ENCODE results near the gene PBX2. TPM values are rescaled to one million over a fixed set of nuclear protein-coding genes. Genes with fewer than 3 reads are reported as not detected.
A peak's percentile ranks its signal among the peaks of the same experiment; 100 is the strongest.
"Not testable (repeated sequence)": the region's sequence is repeated elsewhere in the genome, so short reads cannot be mapped to it uniquely, and the experiment has no call there.

PBX2 gene
- total RNA-seq, 1 donor from 2014 or later = 42.9 TPM

GRCh38 chr6:32208996-32209395 is 19.0 kb upstream of the PBX2 start:
- ATAC-seq (no peak), DNase-seq (ENCODE audit: missing footprints) (no peak)
- intact Hi-C loops (cut with DNase I) = no loop called here

- intact Hi-C loops (cut with DNase I) = no loop called here
- no peak for DNase-seq (ENCODE audit: missing footprints)
- ATAC-seq = no peak
Measured at GRCh38 chr6:32204268-32204715, 14.3 kb upstream of the PBX2 start.

DNA sequence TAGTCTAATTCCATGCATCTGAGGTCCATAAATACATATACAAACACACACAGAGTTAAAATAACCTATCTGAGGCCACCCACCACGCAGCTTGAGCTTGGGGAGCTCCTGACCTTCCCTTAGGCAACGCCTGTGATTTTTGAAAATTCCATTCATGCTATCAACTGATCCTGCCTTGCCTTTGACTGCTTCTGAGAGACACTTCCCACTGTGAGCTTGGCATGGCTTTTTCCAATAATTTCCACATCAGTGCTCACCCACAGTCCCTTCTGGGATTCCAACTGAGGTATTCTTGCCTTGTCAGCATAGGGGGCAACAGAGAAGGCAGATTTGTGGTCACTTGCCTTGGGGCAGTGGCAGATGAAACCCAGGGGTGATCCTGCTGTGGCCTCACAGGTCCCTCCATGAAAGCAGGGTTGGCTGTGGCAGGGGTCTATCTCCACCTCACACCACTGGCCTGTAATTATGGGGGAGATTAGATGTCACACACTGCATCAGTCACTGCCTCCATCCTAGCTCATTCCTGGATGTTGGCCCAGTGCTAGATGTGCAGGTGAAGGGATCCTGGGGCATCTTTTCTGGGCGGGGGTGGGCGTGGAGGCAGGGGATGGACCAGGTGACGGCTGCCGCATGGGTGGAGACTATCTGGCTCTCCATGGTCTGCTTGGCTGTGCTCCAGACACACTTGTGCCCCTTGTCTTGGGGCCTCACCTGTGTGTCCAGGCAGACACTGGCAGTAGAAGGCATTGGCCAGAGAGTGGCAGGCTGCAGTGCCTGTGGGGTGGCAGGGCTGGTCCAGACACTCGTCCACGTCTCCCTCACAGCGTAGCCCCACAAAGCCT is 13.6 kb upstream of the PBX2 start:
- DNase-seq (ENCODE audit: missing footprints) (no peak), ATAC-seq (no peak)
- intact Hi-C loops (cut with DNase I) = no loop called here

- intact Hi-C loops (cut with DNase I) = no loop called here
- no peak for DNase-seq (ENCODE audit: missing footprints)
- ATAC-seq = no peak
Measured at GRCh38 chr6:32202186-32202585, 12.2 kb upstream of the PBX2 start.

- ATAC-seq (no peak), DNase-seq (ENCODE audit: missing footprints) (no peak)
- intact Hi-C loops (cut with DNase I) = no loop called here
Measured at GRCh38 chr6:32200711-32201475, 10.9 kb upstream of the PBX2 start.

DNA sequence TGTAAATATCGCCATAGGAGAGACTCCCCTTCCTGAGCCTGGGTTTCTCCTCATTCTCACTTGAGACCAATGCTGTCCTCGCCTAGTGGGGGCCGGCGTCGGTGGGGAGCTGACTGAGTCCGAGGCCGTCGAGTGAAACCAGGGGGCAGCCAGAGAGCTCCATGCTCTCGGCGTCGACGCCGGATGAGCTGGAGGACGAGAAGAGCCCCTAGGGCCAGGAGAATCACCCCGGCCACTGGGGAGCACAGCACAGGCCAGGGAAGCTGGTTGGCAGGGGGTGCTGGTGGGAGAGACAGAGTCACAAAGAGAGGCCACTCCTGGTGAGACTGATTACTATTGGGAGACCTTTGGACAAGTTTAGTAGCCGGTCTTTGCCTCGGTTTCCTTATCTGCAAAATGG is 8.9 kb upstream of the PBX2 start:
- DNase-seq (ENCODE audit: missing footprints) (no peak), ATAC-seq (no peak)
- intact Hi-C loops (cut with DNase I) = loop anchor here (5.0 to 10.0 kb wide), 3 partner anchors 67 to 1006 kb away; partner anchors contain the start of genes FKBPL, HSD17B8, RING1 and RXRB

DNA sequence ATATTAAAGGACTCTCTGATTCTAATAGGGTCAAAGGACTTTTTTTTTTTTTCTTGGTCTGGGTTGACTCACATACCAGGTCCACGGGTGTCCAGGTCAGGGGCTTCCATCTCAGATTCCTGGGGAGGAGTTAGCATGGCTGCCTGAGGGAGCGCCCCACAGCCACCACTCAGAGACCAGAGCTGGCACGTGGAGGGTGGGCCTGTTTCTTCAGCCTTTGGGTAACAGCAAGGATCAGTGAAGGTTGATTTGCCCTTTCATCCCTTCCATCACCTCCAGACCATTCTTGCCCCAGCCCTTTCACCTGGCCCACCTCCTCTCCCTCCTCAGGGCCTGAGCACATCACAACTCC is 8.3 kb upstream of the PBX2 start:
- no peak for ATAC-seq
- no peak for DNase-seq (ENCODE audit: missing footprints)
- intact Hi-C loops (cut with DNase I) = loop anchor here (5.0 to 10.0 kb wide), 3 partner anchors 66 to 1006 kb away; partner anchors contain the start of genes FKBPL, HSD17B8, RING1 and RXRB

DNA sequence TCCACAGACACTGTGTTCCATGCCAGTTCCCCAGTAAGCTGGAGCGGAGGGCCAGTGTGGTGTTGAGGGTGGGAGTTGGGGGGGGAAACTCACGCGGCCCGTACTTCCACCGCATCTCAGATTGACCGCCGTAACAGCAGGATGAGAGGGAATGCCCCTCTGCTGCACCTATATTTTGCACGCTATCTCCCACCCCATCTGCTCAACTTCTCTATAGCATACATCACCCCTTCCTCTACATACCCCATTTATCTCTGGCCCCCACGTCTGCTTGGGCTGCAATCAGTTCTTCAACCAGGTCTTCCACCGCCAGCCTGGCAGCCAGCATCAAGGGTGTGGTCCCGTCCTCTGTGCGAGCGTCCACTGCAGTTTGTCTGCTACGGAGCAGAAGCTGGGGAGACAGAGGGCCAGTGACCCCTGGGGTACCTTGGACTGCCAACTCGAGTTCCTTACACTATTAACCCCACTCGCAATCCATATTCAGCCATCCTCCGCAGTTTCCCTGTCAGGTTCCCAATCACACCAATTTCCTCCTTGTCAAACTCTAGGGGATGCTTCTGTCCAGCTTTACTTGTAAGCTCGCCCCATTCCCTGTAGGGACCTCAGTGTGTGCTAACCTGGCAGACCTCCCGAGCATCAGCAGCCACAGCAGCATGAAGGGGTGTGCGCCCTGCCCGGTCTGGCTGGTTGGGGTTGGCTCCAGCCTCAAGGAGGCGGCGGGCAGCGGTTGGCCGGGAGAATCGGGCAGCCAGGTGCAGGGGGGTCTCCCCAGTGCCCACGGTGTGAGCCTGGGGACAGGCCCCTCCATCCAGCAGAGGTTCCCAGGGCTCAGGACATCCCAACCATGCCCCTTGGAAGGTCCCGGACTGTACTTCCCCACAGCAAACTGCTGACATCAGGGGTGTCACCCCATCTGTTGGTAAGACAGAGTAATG is 6.9 kb upstream of the PBX2 start:
- DNase-seq (ENCODE audit: missing footprints) (no peak), ATAC-seq (no peak)
- intact Hi-C loops (cut with DNase I) = loop anchor here (5.0 to 10.0 kb wide), 3 partner anchors 65 to 1008 kb away; partner anchors contain the start of genes FKBPL, HSD17B8, RING1 and RXRB

- peak; percentile 96 for DNase-seq (ENCODE audit: missing footprints)
- intact Hi-C loops (cut with DNase I) = loop anchor here (1.0 to 10.0 kb wide), 4 partner anchors 18 to 1009 kb away; partner anchors contain the start of genes FKBPL, HSD17B8, RING1 and RNF5
- peak; percentile 46 for ATAC-seq
Measured at GRCh38 chr6:32195902-32196681, 6.1 kb upstream of the PBX2 start.

- intact Hi-C loops (cut with DNase I) = loop anchor here (1.0 to 10.0 kb wide), 4 partner anchors 17 to 1009 kb away; partner anchors contain the start of genes FKBPL, HSD17B8, RING1 and RNF5
- peak; percentile 92 for ATAC-seq
- peak; percentile 100 for DNase-seq (ENCODE audit: missing footprints)
Measured at GRCh38 chr6:32195652-32195901, 5.6 kb upstream of the PBX2 start.

- DNase-seq (ENCODE audit: missing footprints) (no peak), ATAC-seq (no peak)
- intact Hi-C loops (cut with DNase I) = loop anchor here (1.0 to 10.0 kb wide), 4 partner anchors 17 to 1010 kb away; partner anchors contain the start of genes FKBPL, HSD17B8, RING1 and RNF5
Measured at GRCh38 chr6:32194825-32195651, 5.0 kb upstream of the PBX2 start.

GRCh38 chr6:32194388-32194787 is 4.4 kb upstream of the PBX2 start:
- DNase-seq (ENCODE audit: missing footprints) (no peak), ATAC-seq (no peak)
- intact Hi-C loops (cut with DNase I) = loop anchor here (10.0 kb wide), 1 partner anchor 1010 kb away; the partner anchor contains the start of genes HSD17B8, RING1, RXRB and SLC39A7

GRCh38 chr6:32193096-32193495 is 3.1 kb upstream of the PBX2 start:
- intact Hi-C loops (cut with DNase I) = loop anchor here (10.0 kb wide), 1 partner anchor 1012 kb away; the partner anchor contains the start of genes HSD17B8, RING1, RXRB and SLC39A7
- not testable (repeated sequence) for ATAC-seq; DNase-seq (ENCODE audit: missing footprints)

DNA sequence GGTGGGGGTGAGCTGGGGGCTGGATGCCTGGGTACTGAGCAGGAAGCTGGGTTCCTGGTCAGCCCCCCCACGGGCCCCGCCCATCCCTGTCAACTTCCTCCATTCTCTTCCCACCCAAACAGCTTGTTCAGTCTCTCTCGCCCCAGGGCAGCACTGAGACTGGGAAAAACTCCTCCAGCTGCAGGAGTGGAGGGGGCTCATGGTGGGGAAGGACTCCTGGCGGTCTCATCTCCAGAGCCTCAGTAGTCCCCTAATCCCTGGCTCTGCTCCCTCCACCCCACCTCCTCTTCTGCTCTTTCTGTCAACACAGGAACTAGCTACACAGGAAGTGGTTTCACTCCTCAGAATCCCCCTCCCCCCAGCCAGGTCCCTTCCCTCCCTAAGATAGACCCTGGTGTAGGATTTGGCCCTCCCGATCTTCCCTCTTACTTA is 2.6 kb upstream of the PBX2 start, which contains the start of gene GPSM3:
Gene GPSM3 (minus strand): TSS at position 36 of the 432 bp plus-strand sequence. CDS start 130 bp downstream, outside the sequence.
- intact Hi-C loops (cut with DNase I) = loop anchor here (10.0 kb wide), 1 partner anchor 1012 kb away; the partner anchor contains the start of genes HSD17B8, RING1, RXRB and SLC39A7
- DNase-seq (ENCODE audit: missing footprints) = peak; percentile 88

DNA sequence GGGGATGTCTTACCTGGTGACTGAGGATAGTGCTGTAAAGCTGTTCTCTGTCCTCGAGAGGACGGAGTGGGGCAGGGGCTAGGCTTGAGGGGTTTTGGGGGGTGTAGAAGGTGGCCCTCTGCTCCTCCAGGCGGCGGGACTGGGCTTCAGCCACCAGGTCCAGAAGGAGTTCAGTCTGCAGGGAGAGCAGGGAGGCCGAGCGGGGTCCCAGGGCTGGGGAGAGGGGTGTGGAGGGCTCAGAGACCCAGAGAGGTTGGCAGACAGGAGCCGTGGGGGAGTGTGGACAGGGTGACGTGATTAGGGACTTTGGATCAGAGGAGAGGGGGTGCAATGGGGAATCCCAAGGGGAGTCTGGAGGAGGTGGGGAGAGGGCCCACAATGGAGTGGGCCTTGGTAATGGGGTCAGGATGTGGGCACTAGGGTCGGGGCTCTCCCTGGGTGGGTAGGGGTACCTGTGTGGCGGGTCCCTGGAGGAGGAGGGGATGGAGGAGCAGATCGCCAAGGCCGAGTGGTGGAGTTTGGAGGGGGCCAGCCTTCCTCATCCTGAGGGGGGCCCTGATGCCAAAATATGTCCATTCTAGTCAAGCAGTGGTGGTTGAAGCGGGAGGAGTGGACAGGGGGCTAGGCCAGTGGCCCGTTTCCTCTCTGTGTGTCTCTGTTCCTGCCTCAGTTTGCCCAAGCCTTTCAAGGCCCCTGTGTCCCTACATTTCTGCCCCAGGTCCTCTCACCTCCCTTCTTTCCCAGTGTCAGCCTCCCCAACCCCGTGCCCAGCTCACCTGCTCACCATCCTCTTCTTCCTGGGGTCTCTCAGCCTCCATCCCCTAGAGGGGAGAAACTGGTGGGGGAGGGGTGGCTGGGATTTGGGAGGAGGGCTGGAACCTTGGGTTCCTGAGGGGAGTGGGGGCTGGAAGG is 1.9 kb upstream of the PBX2 start:
- no peak for DNase-seq (ENCODE audit: missing footprints)
- ATAC-seq = no peak
- intact Hi-C loops (cut with DNase I) = loop anchor here (10.0 kb wide), 1 partner anchor 1013 kb away; the partner anchor contains the start of genes HSD17B8, RING1, RXRB and SLC39A7

More for the DNA sequence above, 2.6 kb upstream of the PBX2 start, which contains the start of gene GPSM3:
- ATAC-seq = no peak
